Subcutaneous adipose tissue (tissue), 4 donors: ENCODE measurements around the gene PCBP4. TPM values are rescaled to one million over a fixed set of nuclear protein-coding genes. Genes with fewer than 3 reads are reported as not detected.

Source experiments
- total RNA-seq, 4 donors: library from RNA; depleted of rRNA; stranded (reverse); fragments of >200 nt; gene quantifications; one replicate each; pipeline ENCODE4 v1.1.0, GENCODE V29; 2016
- TF ChIP-seq, protein P1 (sequence below): fragments of 450-650 bp; IDR thresholded peaks from one replicate; pipeline ENCODE4 v1.5.1; 2016; ENCODE audit warnings: low read depth, mild to moderate bottlenecking, control low read depth, antibody characterized with exemption, moderate library complexity

PCBP4 gene
- total RNA-seq, 4 donors from 2014 or later, result 10.8 to 39.9 (median 19.0) TPM

DNA sequence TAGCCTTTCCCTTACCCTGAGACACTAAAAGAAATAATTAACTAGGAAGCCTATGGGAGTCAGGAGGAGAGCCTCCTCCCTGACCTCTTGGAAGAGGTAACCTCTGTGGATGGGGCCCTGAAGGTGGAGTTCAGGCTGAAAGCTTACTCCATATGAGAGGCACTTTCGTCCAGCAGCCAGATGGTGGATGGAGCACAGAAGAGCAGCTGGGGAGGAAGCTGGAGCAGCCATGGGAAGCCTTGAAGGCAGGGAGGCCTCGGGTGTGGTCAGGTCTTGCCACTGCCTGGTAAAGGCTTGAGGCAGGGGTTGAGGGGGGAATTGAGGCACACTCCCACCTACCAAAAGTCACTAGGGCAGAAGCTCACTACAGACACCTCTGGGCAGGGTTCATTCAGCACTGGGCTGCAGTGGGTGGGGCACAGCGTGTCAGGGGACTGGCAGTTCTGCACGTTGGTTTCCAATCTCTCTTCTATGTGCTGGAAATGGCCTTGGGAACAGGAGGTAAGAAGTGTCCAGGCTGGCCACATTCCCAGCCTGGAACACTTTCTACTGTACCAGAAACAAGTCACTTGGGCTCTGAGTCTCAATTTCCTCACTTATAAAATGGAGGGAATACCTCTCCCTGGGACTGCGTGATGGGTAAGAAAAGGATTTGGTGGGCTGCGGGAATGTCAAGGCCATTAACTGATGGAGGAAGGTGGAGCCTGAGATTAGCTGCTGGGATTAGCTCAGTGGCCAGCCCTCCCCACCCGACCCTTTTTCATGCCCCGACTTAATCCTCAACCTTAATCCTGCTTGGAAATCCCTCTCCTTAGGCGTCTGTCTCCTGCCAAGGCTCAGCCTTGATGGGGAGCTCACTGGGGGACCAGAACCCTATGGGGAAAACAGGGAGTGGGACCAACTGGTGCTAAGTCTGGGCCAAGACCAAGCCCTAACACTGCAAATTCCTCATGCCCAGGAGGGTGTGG, 5.4 kb downstream of the PCBP4 start:
- TF ChIP-seq, protein P1, sequence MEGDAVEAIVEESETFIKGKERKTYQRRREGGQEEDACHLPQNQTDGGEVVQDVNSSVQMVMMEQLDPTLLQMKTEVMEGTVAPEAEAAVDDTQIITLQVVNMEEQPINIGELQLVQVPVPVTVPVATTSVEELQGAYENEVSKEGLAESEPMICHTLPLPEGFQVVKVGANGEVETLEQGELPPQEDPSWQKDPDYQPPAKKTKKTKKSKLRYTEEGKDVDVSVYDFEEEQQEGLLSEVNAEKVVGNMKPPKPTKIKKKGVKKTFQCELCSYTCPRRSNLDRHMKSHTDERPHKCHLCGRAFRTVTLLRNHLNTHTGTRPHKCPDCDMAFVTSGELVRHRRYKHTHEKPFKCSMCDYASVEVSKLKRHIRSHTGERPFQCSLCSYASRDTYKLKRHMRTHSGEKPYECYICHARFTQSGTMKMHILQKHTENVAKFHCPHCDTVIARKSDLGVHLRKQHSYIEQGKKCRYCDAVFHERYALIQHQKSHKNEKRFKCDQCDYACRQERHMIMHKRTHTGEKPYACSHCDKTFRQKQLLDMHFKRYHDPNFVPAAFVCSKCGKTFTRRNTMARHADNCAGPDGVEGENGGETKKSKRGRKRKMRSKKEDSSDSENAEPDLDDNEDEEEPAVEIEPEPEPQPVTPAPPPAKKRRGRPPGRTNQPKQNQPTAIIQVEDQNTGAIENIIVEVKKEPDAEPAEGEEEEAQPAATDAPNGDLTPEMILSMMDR, result no peak

GRCh38 chr3:51961011-51961410, 6.2 kb downstream of the PCBP4 start:
- TF ChIP-seq, protein P1, result no peak

DNA sequence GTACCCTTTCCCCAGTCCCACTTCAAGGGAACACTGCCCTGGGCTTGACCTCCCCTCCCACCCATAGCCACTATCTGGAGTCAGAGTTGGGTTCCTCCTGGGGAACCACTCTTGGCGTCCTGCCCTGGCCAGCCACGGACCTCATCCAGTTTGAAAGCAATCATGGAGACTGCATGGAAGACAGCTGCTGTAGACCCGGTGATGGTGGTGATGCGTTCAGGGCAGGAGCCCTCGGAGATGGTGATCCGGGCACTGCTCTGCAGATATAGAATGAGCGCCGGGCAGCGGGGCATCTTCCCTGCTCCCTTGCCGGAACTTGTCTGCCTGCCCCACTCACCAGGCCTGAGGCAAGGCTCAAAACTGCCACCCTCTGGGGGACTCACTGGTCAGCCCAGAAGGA, 6.9 kb downstream of the PCBP4 start:
- TF ChIP-seq, protein P1, result no peak

DNA sequence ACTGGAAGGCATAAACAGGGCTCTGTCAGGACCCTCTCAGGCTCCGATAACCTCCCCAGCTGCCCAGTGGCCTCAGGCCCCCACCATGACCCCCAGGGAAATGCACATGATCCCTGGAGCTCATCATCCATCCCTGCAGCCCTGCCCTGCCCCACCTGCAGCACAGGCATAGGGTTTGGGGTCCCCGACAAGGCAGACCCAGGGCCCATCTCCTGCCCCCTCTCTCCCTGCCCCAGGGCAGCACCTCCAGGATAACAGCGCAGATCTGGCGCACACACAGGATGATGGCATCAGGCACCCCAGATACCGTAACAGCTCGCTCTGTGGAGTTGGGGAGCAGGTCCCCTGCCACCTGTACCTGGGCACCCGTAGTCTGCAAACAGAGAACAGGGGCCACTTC, 7.6 kb downstream of the PCBP4 start:
- TF ChIP-seq, protein P1, result no peak

GRCh38 chr3:51958603-51959521, 8.4 kb downstream of the PCBP4 start:
- TF ChIP-seq, protein P1, result no peak

DNA sequence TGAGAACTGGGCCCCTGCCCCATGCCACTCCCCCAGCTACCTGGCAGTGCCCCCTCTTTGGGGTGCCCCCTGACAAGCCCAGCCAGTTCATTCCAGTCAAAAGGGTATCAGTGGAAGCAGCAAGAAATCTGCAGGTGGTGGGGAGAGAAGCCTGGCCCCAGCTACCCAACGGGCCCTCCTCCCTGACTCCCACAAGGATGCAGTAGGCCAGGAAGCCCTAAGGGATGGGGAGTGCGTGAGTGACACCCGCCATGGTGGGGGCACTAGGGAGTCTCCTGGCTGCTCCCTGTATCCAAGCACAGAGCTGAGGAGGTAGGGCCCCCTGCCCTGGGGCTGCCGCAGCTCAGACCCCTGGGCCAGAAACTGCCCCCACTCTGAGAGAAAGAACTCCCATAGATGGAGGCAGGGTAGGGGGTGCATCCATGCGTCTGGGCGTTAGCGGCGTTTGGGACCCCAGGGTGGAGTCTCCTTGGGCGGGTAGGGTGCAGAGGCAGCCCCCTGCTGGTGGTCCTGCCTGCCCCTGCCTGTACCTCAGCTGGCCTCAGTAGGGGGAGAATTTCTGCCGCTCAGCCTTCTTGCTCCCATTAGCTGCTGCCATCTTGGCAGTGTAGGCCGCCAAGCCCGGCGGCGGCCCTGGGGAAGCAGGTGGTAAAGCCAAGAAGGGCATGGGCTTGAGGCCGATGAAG, 9.6 kb downstream of the PCBP4 start:
- TF ChIP-seq, protein P1, result no peak
